Activated CD4-positive, alpha-beta T cell treated with anti-CD3 and anti-CD28 coated beads, Interleukin-2, Interleukin-4, amounts not matched to agents 100 ng/mL and 50 ng/mL, durations not matched to agents 16 hours and 8 hours (primary cell): ENCODE results near the gene DHDDS.
A peak's percentile ranks its signal among the peaks of the same experiment; 100 is the strongest.
"Not testable (repeated sequence)": the region's sequence is repeated elsewhere in the genome, so short reads cannot be mapped to it uniquely, and the experiment has no call there.

Source experiments
- DNase-seq: peaks from one replicate; pipeline ENCODE4 v3.0.0-alpha.2; 2020; ENCODE audit warnings: low spot score

DHDDS gene, protein sequence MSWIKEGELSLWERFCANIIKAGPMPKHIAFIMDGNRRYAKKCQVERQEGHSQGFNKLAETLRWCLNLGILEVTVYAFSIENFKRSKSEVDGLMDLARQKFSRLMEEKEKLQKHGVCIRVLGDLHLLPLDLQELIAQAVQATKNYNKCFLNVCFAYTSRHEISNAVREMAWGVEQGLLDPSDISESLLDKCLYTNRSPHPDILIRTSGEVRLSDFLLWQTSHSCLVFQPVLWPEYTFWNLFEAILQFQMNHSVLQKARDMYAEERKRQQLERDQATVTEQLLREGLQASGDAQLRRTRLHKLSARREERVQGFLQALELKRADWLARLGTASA

DNA sequence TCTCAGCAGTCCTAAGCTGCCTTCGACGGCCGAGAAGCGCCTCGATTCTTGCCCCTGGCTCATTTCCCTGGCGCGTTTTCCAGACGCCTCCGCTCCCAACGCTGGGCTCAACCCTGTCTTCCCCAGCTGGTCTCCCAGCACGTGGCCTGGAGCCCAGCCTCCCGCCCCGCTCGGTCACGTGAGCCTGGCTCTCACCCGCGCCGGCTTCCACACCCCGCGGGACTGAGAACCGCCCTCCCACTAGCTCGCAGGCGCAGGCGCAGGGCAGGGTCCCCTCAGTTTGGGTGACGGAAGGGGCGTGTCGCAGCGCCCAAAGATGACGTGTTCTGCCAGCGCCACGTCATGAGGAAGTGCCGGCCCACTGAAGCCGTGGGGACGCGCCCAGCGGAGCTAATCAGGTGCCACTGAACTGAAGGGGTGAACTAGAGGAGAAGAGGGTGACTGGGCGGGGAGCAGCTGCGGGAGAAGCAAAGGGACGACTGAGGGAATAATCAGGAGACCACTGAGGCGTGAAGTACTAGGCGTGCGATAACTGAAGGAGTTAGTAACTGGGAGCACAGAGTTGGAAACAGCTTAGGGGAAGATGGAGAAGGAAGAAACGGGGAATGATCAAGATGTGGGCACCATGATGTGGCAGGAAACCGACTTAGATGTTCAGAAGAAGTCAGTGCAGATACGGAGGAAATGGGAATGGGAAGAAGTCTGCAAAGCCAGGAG, at the start of gene DHDDS:
Gene DHDDS (plus strand): TSS at position 343 of the 717 bp plus-strand sequence. CDS start 625 bp downstream, outside the sequence.
- peak; percentile 99 for DNase-seq

DNA sequence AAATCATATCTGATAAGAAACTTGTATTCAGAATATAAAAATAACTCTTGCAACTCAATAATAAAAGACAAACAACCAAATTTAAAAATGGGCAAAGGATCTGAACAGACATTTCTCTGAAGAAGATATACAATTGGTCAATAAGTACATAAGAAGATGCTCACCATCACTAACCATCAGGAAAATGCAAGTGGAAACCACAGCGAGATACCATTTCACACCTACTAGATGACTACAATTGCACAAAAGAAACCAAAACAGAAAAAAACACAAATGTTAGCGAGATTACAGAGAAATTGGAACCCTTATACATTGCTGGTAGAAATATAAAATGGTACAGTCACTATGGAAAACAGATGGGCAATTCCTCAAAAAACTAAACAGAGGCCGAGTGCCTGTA, 48.0 kb upstream of the DHDDS start:
- no peak for DNase-seq

DNA sequence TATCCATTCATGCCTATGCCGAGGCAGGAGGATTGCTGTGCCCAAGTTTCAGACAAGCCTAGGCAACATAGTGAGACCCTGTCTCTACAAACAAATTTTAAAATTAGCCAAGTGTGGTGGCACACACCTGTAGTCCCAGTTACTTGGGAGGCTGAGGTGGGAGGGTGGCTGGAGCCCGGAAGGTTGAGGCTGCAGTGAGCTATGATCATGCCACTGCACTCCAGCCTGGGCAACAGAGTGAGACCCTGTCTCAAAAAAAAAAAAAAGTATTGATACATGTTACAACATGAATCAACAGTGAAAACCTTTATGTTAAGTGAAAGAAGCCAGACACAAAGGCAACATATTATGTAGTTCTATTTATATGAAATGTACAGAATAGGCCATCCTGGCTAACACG, 47.1 kb upstream of the DHDDS start:
- not testable (repeated sequence) for DNase-seq

DNA sequence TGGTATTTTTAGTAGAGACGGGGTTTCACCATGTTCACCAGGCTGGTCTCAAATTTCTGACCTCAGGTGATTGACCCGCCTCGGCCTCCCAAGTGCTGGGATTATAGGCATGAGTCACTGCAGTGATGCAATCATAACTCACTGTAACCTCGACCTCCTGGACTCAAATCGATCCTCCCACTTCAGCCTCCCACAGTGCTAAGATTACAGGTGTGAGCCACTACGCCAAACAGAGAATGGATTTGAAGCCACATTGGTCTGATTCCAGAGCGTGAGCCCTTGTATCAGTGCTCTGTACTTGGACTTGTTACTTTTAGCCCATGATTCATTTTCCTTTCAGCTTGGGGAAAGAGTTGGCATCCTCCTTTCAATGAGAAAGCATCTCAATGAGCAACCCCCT, 44.7 kb upstream of the DHDDS start:
- no peak for DNase-seq

DNA sequence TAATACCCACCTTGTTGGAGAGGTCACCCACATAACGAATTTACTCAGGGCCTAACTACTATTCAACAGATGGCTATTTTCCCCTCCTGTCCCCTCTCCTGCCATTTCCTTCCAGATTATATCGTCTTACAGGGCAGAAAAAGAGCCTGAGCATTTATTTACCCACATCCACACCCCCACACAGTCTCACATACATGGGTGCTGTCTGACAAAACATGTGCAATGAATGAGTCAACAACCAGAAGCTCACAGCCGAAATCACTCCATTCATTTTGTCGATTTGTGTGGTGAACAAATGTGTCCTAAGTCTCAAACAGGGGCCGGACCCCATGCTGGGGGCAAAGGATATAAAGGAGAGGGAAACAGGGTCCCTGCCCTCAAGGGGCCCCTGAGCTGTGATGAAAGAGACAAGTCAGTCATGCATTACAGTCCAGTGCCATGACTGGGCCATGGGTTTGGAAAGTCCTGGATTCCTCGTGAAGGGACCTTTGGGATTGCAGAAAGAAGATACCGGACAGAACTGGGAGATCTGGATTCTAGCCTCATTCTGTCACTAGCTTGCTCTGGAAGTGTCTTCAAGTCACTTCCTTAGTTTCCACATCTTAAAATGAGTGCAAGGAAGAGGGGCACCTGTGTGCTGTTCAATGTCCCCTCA, 43.2 kb upstream of the DHDDS start:
- no peak for DNase-seq

DNA sequence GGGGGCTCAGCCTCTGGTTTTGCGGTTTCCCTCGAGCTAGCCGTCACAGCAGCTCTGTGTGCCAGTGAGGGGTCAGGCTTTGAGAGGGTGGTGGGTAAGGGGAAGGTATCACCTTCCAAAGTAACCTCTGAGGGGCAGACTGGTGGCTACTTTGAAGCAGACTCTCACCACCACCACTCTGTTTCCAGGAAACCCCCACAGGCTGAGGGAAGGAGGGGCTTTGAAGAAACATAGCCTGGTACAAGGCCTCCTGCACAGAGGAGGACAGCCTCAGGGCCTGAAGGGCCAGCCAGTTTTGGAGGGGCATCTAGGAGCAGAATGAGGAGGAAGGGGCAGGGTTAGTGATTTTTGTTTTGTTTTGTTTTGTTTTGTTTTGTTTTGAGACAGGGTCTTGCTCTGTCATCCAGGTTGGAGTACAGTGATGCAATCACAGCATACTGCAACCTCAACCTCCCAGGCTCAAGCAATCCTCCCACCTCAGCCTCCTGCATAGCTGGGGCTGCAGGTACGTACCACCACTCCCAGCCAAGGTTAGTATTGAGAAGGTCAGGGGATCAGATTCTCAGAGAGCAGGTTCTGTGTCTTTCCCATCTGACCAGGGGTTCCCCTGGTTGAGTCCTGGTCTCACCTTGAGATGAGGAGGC, 42.4 kb upstream of the DHDDS start:
- no peak for DNase-seq

DNA sequence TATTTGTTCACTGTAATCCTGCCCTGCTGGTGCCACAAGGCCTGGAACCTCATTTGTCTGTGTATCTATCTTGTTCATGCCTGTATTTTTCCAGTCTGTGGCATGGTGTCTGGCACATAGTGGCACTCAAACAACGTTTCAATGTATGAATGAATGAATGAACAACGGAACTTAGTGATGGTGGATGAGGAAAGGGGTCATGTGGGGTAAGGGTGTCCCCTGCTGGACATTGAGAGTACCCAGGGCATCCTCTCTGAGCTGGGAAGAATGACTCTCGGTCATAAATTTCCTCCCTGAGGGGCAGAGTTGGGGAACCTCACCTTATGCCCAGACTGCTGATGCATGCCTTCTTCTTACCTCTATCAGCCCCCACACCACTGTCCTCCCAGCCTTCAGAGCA, 40.7 kb upstream of the DHDDS start:
- peak; percentile 33 for DNase-seq

DNA sequence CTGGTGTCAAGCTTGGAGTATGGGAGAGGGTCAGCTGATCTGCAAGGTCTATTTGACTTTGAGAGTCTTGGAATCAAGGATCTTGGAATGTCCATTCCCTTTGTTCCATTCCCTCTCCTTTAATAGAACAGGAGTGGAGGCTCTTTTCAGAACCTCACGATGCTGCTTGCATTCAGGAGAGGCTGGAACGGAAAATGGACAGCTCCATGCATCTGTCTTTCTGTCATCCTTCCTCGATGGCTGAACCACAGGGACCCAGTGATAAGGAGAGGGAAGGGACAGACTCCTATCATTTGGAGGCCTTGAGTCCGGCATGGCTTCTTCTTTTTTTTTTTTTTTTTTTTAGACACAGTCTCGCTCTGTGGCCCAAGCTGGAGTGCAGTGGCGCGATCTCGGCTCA, 36.4 kb upstream of the DHDDS start:
- no peak for DNase-seq

DNA sequence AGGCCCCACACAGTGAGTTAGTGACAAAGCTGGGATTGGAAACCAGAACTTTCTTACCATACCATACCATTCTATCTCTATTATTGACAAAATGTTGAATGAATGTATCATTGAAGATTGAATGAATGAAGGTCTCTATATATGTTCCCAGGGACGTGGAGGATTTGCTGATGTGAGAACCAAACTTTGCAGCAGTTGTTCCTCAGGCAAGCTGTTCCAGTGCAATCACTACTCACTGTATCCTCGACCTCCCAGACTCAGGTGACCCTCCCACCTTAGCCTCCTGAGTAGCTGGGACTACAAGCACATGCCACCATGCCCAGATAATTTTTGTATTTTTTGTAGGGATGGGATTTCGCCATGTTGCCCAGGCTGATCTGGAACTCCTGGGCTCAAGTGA, 33.1 kb upstream of the DHDDS start:
- no peak for DNase-seq

DNA sequence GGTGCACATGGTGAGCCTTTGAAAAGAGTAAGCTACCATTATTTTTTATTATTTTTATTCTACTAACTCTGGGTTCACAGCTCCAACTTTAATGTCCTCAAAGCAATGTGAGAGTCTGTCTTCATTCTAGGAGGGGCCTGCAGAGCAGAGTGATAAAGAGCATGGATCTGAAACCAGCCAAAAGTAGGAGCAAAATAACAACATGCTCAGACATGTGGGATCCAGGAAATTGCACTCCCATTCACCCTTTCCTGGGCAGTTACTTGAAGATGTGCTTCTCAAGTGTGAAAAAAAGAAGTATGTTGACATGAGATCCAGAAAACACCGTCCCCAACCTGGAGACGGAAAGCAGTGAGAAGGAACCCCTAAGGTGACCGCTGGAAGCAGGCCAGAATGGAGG, 30.2 kb upstream of the DHDDS start:
- DNase-seq, result no peak

DNA sequence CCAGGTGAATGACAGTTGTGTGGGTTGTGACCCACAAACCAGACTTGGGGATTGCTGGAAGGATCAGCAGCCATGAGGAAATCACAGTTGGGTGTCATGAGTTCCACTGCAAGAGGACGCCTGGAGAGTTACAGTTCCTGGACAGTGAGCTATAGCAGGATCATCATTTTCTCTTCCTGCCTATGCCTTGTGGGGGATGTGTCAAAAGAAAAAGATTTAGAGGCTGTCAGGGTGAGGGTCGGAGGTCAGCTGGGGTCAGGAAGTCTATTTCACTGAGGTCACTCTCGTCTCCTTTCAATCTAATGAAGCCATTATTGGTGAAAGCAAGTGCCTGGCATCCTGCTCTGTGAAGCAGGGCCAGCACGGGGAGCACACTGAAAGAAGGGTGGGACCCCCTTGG, 28.5 kb upstream of the DHDDS start:
- no peak for DNase-seq

DNA sequence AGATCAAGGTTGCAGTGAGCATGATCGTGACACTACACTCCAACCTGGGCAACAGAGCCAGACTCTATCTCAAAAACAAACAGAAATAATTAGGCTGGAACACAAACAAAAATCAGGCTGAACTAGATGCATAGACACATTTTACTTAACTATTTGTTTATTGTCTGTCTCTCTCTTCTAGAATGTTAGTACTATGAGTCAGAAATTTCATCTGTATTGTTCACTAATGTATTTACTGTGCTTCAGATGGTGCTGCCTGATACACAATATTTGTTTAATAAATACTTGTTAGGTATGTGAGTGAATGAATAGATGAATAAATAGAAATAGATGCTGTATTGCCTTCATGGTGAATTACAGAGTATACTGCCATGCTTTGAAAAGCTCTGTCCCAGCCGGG, 27.5 kb upstream of the DHDDS start:
- no peak for DNase-seq

DNA sequence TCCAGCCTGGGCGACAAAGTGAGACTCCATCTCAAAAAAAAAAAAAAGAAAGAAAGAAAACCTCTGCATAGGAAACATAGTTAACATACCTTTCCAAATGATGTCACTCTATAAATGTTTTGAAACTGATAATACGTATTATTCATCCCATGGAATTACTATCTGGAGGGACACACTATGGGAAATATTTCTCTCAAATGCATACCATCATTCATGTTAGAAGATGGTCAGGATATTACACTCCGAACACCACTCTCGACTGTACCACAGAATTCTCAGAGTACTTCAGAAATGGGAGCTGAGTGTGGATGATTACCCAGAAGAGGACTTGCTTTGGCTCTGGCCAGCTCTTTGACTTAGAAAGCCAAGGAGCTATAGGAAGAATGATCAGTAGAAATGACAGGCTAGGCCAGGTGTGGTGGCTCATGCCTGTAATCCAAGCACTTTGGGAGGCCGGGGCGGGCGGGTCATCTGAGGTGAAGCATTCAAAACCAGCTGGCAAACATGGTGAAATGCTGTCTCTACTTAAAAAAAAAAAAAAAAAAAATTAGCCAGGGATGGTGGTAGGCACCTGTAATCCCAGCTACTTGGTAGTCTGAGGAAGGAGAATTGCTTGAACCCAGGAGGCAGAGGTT, 26.7 kb upstream of the DHDDS start:
- DNase-seq, result no peak

DNA sequence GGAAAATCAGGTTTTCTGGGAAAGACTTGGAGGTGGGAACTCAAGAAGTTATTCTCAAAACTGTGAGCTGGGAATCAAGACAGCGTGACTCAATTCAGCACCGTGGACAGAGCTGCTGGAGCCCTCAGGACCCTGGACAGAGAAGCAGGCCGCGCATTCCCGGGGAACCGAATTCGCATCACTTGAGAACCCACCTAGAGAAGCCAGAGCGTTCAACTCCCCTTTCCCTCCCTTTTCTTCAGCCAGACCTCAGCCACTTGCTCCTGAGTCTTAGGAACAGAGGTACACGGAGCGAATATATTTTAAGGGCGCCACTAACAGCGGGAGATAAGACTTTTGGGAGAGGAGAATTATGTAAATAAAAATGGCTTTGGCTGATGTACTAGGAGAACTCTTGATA, 23.5 kb upstream of the DHDDS start:
- peak; percentile 51 for DNase-seq

DNA sequence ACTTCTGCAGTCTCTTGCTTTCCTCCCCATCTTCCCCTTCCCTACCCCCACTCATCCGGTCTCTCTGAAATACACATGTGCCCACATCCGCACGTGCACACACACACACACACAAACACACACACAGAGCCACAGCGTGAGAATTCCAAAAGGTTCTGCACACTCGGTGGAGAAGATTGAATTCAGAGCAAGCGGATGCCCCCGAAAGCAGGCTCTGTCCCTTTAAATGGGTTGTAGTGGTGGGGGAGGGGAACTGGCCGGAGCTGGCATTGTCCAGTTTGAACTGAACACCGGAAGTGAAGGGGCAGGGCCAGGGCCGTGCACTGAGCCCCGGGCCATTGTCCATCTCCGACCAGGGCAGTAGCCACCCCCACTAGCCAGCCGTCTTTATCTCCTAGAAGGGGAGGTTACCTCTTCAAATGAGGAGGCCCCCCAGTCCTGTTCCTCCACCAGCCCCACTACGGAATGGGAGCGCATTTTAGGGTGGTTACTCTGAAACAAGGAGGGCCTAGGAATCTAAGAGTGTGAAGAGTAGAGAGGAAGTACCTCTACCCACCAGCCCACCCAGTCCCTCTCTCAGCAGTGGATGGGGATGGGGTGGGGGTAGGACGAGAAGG, 22.8 kb upstream of the DHDDS start:
- no peak for DNase-seq

DNA sequence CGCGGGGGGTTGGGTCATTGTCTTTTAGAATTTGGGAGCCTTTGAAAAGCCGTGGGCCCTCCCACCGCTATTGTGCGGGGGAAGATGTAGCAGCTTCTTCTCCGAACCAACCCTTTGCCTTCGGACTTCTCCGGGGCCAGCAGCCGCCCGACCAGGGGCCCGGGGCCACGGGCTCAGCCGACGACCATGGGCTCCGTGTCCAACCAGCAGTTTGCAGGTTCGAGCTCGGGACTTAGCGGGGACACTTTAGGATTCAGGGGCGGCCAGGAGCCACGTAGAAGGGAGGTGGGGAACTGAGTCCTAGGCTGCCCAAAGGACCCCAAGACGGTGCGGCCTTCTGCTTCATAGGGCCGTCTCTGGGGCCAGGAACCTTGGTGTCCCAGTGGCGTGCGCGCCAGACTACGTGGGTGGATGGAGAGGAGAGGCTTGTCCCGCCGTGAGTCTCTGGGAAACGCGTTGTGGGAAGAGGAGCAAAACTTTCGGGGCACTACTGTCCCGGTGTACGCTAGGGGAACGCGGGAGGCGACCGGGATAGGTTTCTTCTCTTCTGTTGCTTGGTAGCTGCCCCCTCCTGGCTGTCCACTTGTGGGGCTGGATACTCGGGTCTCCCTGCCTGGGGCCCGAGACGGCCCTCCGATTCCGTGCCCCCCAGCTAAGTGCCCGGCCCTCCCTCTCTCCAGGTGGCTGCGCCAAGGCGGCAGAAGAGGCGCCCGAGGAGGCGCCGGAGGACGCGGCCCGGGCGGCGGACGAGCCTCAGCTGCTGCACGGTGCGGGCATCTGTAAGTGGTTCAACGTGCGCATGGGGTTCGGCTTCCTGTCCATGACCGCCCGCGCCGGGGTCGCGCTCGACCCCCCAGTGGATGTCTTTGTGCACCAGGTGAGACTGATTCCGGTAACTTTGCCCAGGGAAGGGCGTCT, 21.2 kb upstream of the DHDDS start, which contains the start of gene LIN28A:
Gene LIN28A (plus strand): TSS at position 112 of the 918 bp plus-strand sequence. CDS start 75 bp downstream, at position 187.
- no peak for DNase-seq

DNA sequence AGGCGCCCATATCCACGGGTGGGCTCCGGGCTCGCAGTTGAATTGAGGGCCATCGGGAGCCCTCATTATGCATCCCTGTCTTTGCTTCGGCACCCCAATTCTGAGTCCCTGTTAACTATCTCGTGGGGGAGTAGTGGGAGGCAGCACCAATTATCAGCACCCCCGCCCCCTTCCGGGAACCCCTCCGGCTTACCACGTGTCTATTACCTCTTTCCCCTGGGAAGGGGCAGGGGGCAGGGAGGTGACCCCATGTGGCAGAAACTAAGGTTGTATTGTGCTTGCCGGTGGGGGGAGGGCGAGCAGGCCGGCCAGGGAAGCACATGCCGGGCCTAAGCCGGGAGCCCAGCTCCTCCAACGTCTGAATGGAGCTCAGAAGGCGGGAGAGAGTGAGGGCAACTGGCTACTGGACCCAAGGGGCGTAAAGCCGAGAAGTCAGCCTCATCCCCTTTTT, 20.5 kb upstream of the DHDDS start:
- DNase-seq, result no peak

DNA sequence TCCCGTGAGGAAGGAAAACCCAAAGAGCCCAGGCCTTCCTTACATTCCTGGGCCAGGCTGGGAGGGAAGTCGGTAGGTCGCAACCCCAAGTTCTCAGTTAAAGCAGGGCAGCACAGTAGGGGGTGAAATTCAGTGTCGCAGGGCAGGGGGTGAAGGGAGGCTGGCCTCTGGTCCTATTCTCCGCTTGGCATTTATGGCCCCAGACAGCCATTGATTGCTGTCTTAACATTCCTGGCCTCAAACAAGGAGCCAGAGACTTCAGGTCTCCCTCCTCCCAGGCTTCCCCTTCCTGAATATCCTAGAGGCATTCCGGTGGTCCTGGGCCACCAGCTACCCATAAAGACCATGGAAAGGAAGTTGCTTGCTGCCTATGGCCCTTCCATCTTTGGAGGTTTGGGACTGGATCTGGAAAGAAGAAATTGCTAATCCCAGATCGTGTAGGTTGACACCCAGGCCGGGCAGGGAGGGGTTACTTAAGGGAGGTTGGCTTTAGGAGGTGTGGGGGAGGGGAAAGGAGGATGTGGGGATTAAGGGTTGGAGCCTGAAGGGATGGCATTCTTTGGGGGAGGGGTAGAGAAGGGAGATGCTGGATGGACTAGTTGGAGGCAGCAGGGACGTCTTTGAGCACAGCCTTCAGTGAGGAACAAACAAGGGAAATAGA, 19.8 kb upstream of the DHDDS start:
- no peak for DNase-seq

DNA sequence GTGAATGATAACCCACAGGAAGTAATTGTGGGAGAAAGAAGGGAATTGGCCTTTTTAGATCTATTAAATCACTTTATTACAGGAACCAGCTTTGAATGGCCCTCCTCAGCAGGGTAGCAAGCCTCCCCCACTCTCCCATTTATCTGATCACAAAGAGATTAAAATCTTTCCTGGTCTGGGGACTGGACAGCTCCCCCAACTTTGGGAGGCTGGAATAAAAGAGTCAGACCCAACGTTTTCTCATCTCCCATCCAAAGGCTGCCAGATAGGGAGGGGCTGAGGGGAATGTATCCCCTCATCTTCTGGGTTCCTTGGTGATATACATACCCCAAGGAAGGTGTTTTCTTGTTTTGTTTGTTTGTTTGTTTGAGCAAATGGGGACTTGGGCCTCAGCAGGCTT, 19.1 kb upstream of the DHDDS start:
- DNase-seq, result no peak
